Measurements from ENCODE around the gene IL21R.

Gene IL21R

DNA sequence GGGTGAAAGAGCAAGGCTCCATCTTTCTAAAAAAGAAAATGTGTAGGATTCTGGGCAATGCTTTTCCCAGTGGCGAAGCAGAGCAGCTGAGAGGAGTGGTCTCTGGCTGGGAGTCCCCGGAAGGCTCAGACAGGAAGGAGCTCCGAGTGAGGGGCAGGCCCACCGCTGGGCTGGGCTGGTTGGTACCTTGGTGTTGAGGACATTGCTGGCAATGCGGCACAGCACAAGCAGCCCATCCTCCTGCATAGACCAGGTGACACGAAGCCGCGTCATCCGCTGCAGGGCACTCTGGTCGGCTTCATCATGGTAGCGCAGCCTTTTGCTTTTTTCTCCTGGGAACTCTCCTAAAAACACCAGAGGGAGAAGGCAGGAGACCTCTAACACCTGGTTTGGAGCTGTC is 83.8 kb downstream of the IL21R start:
- TF ChIP-seq, protein P1, sequence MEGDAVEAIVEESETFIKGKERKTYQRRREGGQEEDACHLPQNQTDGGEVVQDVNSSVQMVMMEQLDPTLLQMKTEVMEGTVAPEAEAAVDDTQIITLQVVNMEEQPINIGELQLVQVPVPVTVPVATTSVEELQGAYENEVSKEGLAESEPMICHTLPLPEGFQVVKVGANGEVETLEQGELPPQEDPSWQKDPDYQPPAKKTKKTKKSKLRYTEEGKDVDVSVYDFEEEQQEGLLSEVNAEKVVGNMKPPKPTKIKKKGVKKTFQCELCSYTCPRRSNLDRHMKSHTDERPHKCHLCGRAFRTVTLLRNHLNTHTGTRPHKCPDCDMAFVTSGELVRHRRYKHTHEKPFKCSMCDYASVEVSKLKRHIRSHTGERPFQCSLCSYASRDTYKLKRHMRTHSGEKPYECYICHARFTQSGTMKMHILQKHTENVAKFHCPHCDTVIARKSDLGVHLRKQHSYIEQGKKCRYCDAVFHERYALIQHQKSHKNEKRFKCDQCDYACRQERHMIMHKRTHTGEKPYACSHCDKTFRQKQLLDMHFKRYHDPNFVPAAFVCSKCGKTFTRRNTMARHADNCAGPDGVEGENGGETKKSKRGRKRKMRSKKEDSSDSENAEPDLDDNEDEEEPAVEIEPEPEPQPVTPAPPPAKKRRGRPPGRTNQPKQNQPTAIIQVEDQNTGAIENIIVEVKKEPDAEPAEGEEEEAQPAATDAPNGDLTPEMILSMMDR (IDR thresholded peaks at IDR 0.05; ENCODE audit: control extremely low read depth, extremely low read depth, low read depth, missing control alignments): no peak
- CTCF ChIA-PET: interaction anchor here (1.5 kb wide), 1 partner anchor 10 kb away, joined by 4 read pairs; no protein-coding TSS in a partner anchor
- DNase-seq (ENCODE audit: extremely low spot score): no peak
- POLR2A ChIA-PET: no interaction called here

DNA sequence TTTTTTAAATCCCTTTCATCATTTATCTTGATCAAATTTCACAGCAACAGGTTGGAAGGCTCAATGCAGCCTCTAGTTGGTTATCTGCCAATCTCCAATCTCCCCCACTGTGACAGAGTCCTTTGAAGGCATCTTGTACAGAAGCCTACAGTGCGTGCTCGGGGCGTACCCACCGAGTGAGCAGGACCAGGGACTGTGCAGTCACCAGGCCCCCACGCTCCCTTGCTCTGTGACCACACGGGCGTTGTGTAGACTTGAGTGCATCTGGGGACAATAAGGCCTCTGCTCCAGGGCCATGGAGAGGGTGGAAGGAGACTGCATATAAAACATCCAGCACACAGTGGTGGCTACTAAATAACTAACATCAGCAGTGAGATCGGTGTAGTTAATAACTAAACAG is 84.4 kb downstream of the IL21R start:
- ChIA-PET CTCF (no interaction called here), POLR2A (no interaction called here)
- TF ChIP-seq, protein P1 (IDR thresholded peaks at IDR 0.05; ENCODE audit: control extremely low read depth, extremely low read depth, low read depth, missing control alignments): no peak
- no peak for DNase-seq (ENCODE audit: extremely low spot score)

GRCh38 chr16:27486760-27487159 is 84.8 kb downstream of the IL21R start:
- CTCF ChIA-PET: no interaction called here
- DNase-seq (ENCODE audit: extremely low spot score): no peak
- TF ChIP-seq, protein P1 (IDR thresholded peaks at IDR 0.05; ENCODE audit: control extremely low read depth, extremely low read depth, low read depth, missing control alignments): no peak
- POLR2A ChIA-PET: no interaction called here

GRCh38 chr16:27489421-27489820 is 87.4 kb downstream of the IL21R start:
- POLR2A ChIA-PET: no interaction called here
- no peak for DNase-seq (ENCODE audit: extremely low spot score)
- CTCF ChIA-PET: no interaction called here
- TF ChIP-seq, protein P1 (IDR thresholded peaks at IDR 0.05; ENCODE audit: control extremely low read depth, extremely low read depth, low read depth, missing control alignments): no peak

DNA sequence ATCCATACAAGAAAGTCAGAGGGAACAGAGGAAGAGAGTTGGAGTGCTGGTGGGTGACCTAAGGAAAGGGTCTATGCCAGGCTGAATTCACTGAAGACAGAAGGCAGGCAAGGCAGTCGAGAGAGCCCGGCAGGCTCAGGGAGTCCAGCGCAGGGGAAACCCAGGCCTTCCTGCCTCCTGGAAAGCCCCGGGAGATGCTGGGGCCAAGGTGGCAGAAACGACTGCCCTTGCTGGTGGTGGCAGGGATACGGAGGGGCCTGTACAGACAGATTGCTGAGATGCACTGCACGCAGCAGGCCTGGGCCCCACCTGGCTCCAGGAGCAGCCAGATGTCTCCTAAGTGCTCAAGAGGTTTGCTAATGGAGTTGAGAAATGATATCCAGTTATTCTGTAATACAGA is 87.9 kb downstream of the IL21R start:
- CTCF ChIA-PET: no interaction called here
- no peak for DNase-seq (ENCODE audit: extremely low spot score)
- TF ChIP-seq, protein P1 (IDR thresholded peaks at IDR 0.05; ENCODE audit: control extremely low read depth, extremely low read depth, low read depth, missing control alignments): no peak
- POLR2A ChIA-PET: no interaction called here

DNA sequence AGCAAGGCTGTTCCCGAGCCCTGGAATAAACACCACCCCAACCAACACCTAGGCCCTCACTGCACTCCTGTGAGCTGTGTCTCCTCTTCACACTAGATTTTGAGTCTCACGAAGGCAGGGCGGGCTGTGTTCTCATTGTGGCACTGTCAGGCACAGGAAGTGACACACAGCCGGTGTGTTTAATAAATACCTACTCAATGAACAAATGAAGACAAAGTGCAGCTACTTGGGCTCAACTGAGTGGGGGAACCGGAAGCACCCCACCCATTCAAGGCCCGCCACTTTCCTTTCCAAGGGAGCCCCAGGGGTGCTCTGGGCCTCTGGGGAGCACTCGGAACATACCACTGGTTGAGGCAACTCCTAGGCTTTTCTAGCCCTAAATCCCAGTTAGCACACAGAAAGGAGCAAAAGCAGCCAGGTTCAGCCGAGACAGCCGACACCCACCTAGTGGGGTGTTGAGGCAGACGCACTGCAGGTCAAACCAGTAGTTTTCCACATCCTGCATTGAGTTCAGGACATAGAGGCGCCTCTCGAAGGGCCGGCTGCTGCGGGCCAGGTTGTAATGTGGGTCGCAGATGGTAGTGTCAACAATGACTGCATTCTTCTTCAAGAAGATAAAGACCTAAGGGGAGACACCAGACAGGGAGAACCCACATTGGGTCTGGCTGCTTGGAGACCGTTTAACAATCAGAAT is 90.1 kb downstream of the IL21R start:
- POLR2A ChIA-PET: no interaction called here
- TF ChIP-seq, protein P1 (IDR thresholded peaks at IDR 0.05; ENCODE audit: control extremely low read depth, extremely low read depth, low read depth, missing control alignments): no peak
- CTCF ChIA-PET: no interaction called here
- no peak for DNase-seq (ENCODE audit: extremely low spot score)

Data from GM10248 (cell line).